ENCODE results near the gene ALK.

The ALK gene

GRCh38 chr2:29628862-29629261, 292.5 kb downstream of the ALK start:
- DNase-seq: no peak

- no peak for DNase-seq
Measured at GRCh38 chr2:29628108-29628745, 293.2 kb downstream of the ALK start.

- DNase-seq: no peak
Measured at GRCh38 chr2:29627279-29627711, 294.1 kb downstream of the ALK start.

GRCh38 chr2:29620890-29621289, 300.5 kb downstream of the ALK start:
- DNase-seq: no peak

GRCh38 chr2:29619689-29620088, 301.7 kb downstream of the ALK start:
- DNase-seq: no peak

- DNase-seq: no peak
Measured at GRCh38 chr2:29618024-29618423, 303.4 kb downstream of the ALK start.

- no peak for DNase-seq
Measured at GRCh38 chr2:29617351-29617750, 304.0 kb downstream of the ALK start.

- no peak for DNase-seq
Measured at GRCh38 chr2:29616569-29616968, 304.8 kb downstream of the ALK start.

GRCh38 chr2:29615841-29616240, 305.5 kb downstream of the ALK start:
- no peak for DNase-seq

GRCh38 chr2:29615183-29615582, 306.2 kb downstream of the ALK start:
- DNase-seq: no peak

GRCh38 chr2:29614295-29614830, 307.0 kb downstream of the ALK start:
- DNase-seq: no peak

- DNase-seq: no peak
Measured at GRCh38 chr2:29613792-29614266, 307.6 kb downstream of the ALK start.

GRCh38 chr2:29613067-29613466, 308.3 kb downstream of the ALK start:
- DNase-seq: no peak

- no peak for DNase-seq
Measured at GRCh38 chr2:29612568-29612967, 308.8 kb downstream of the ALK start.

- DNase-seq: no peak
Measured at GRCh38 chr2:29611850-29612249, 309.5 kb downstream of the ALK start.

- DNase-seq: no peak
Measured at GRCh38 chr2:29611261-29611660, 310.1 kb downstream of the ALK start.

GRCh38 chr2:29610569-29610968, 310.8 kb downstream of the ALK start:
- no peak for DNase-seq

GRCh38 chr2:29607038-29607420, 314.4 kb downstream of the ALK start:
- no peak for DNase-seq

- no peak for DNase-seq
Measured at GRCh38 chr2:29606104-29607037, 315.0 kb downstream of the ALK start.

GRCh38 chr2:29603341-29603740, 318.0 kb downstream of the ALK start:
- no peak for DNase-seq

- DNase-seq: no peak
Measured at GRCh38 chr2:29601872-29602271, 319.5 kb downstream of the ALK start.

GRCh38 chr2:29601321-29601720, 320.1 kb downstream of the ALK start:
- DNase-seq: no peak

GRCh38 chr2:29599946-29600345, 321.4 kb downstream of the ALK start:
- DNase-seq: no peak

- no peak for DNase-seq
Measured at GRCh38 chr2:29598978-29599377, 322.4 kb downstream of the ALK start.
